HG02943 (cell line): ENCODE data around the gene OSBPL3.

ENCODE experiments used
- ATAC-seq: cut with Tn5 transposase; IDR thresholded peaks from one replicate; pipeline ENCODE4 v1.9.1; 2021; ENCODE audit warnings: mild to moderate bottlenecking, low read depth, moderate library complexity; ENCODE audit not compliant: unreplicated experiment

Gene OSBPL3

GRCh38 chr7:24773646-24774045 lies 206.3 kb downstream of the OSBPL3 start:
- ATAC-seq, result no peak

GRCh38 chr7:24769851-24770250 lies 210.1 kb downstream of the OSBPL3 start:
- ATAC-seq, result no peak

- no peak for ATAC-seq
Measured at GRCh38 chr7:24769014-24769830, 210.8 kb downstream of the OSBPL3 start.

DNA sequence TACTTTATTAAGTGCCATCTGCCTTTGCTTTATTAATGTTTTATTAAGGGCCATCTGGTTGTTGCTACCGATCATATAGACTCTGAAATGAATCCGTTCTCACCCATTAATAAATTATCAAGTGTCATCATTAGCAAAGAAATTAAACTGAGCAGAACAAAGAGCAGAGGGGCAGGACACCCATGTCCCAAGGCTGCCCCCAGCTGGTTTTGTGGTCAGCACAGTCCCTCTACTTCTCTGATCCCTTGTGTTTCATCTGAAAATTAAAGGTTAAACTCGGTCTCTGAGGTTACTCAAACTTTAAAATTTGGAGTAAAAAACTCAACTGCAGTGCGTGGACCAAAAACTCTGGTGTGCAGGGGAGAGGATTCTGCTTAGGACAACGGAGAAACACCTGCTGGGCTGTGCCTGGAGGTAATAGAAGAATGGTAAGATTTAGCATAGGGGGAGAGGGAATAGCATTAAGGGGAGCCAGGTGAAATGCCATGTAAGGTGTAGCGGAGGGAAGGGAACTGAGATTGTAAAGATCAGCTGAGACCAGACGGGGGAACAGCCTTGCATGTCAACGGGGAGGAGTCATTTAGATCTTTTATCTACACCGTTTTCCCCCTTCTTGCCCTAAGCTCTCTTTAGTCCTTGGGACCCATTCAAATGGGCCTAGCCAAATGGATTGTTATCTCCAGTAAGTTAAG lies 212.0 kb downstream of the OSBPL3 start:
- ATAC-seq, result no peak

GRCh38 chr7:24764972-24765744 lies 214.8 kb downstream of the OSBPL3 start:
- no peak for ATAC-seq

GRCh38 chr7:24764011-24764410 lies 216.0 kb downstream of the OSBPL3 start:
- no peak for ATAC-seq

GRCh38 chr7:24763303-24763901 lies 216.6 kb downstream of the OSBPL3 start:
- ATAC-seq, result no peak

GRCh38 chr7:24762771-24763170 lies 217.2 kb downstream of the OSBPL3 start:
- ATAC-seq, result no peak

DNA sequence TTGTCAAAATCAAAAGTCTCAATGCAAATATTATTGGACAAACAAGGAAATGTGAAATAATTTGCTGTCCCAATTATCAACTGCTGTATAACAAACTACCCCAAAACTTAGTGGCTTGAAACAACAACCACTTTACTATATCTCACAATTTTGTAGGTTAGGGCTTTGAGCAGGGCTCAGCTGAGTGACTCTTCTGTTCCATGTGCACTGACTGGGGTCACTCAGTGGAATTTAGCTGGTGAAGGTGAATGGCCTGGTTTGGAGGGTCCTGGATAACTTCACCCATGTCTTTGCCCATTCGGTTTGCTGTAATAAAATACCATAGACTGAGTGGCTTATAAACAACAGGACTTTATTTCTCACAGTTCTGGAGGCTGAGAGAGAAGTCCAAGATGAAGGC lies 219.0 kb downstream of the OSBPL3 start:
- ATAC-seq, result no peak

DNA sequence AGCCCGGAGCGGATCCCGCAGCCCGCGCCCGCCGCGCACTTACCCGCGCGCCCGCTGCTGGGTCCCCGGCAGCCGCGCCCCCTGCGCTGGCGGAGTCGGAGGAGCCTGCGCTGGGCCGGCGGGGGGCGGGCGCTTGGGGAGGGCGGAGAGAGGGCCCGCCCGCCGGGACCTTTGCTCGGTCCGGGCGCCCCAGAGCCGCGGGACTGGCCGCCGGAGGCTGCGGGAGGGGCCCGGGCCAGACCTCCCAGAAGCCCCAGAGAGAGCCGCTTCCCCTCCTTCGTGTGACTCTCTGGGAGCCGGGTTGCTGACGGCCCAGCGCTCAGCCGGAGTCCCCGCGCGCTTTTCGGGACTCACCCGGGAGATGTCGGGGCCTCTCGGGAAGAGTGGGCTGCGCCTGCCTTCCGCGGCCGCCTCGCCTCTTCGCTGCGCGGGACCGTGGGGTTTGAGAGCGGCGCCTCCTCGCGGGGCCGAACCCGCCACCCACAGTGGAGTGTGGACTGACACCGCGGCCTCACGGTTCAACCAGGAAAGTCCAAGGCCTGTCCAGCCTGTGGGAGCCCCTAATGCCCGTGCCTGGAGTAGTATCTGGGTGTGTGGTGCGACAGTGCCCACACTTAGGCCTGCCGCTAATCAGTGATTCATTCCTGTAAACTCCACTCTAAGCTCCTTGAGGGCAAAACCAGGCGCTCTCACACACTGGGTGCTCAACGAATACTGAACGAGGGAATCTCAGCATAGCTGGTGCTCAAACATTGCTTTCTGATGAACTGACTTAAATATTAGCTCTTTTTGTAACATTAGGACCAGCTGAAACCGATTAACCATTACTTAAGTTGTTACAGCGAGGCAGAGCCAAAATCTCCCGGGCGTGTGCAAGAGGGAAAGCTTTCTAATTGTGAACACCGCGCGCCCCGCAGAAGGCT lies 222.4 kb downstream of the OSBPL3 start, which contains the start of gene GSDME:
TSS of gene GSDME (minus strand) at position 112 of the 923 bp plus-strand sequence. CDS start 7,690 bp downstream, outside the sequence.
- ATAC-seq, result peak; percentile 45

GRCh38 chr7:24756545-24757352 lies 223.2 kb downstream of the OSBPL3 start:
- no peak for ATAC-seq

DNA sequence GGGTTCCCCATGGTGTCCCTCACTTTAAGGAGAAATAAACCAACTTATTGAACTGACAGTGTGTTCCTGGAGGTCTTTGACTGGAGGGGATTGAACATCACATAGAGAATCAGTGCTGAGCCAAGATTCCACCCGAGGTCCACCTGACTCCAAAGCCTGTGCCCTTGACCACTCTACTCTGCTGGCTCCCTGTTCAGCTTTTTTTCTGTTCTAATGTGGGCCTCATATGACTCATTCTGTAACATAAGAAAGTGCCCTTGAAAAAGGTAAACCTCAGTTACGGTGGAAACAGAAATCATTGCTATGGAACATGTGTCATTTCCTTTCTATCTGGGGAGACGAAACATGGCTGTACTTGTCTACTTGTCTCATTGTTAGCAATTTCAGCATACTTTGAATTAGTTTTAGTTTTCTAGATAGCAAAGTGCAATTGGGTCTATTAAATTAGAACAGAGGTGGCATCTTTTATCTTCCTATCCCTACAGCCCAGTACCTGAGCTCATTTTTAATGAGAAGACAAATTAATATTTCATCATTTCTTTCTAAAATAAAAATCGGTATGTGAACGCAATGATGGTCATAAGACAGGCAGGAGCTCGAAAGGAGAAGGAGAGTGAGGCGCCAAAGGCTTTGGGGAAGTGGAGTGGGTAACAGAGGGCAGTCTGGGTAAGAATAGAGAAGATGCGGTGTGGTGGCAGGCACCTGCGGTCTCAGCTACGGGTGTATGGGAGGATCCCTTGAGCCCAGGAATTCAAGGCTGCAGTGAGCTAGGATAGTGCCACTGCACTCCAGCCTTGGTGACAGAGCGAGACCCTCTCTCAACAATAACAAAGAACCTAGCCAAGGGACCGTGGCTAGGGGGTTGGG lies 224.2 kb downstream of the OSBPL3 start:
- ATAC-seq, result peak; percentile 50

- ATAC-seq, result no peak
Measured at GRCh38 chr7:24754906-24755506, 225.0 kb downstream of the OSBPL3 start.

DNA sequence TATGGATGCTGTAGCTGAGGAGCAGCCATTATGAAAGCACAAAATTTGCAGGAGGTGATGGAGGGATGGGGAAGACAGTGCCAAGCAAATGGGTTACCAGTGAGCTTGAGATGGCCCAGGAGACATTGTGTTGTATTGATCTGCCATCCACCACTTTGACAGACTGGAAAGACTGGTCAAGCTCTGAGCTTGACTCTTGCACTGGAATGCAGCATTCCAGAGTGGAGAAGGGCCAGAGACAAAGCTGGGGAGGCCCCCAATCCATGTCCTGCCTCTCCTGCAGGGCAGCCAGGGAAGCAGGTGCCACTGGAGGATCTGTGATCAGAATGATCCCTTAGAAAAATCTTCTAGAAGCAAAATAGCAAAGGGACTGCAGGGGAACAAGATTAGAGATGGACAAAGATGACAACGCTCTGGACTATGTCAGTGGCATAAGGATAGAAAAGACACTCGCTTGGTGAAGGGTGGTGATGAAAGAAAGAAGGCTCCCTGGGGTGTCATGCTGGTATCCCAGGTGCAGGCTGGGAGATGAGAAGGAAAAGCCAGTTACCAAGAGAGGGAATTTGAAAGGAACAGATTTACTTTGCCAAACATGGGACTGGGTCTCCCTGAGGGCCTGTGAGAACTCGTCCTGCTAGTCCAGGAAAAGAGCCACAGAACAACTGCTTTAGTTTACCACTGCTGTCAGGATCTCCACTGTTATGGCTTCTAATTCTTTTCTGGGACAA lies 227.7 kb downstream of the OSBPL3 start:
- ATAC-seq, result no peak

GRCh38 chr7:24751484-24751883 lies 228.5 kb downstream of the OSBPL3 start:
- ATAC-seq, result no peak

DNA sequence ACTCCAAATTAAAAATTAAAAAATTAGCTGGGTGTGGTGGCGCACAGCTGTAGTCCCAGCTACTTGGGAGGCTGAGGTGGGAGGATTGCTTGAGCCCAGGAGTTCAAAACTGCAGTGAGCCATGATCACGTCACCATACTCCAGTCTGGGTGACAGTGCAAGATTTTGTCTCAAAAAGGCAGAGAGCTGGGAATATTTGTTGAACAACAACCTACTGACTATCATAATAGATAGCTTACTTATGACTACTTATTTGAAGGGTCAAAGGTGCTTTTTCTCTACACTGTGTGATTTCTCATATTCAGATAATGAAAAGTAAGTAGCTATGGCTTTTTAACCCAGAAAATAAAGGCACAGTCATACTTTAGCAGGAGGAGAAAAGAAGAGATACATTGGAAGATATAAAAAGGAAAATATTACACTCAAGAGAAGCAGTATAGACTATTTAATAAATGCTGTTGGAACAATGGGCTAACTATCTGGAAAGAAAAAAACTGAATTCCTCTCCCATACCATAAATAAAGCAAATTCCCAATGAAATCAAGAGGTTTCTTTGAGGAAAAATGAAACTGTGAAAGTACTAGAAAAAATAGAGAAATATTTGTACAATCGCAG lies 229.4 kb downstream of the OSBPL3 start:
- no peak for ATAC-seq
